ENCODE measurements around the gene EPHB2.
"Not testable (repeated sequence)": the region's sequence is repeated elsewhere in the genome, so short reads cannot be mapped to it uniquely, and the experiment has no call there.

The EPHB2 gene

GRCh38 chr1:22925111-22925510, 214.5 kb downstream of the EPHB2 start:
- ATAC-seq (replicated peaks) (no peak), DNase-seq (no peak)
- H3K27me3 Mint-ChIP-seq, result peaks cover 26 to 40% of the 10 kb centered on the region in 2 donors
- no peak overlapping the region for H3K27ac Mint-ChIP-seq
- no peaks in the 10 kb centered on the region for H3K36me3 Mint-ChIP-seq
- H3K4me3 Mint-ChIP-seq, result no peak overlapping the region
- no peaks in the 10 kb centered on the region for H3K4me1 Mint-ChIP-seq
- H3K9me3 Mint-ChIP-seq, result no peaks in the 10 kb centered on the region

GRCh38 chr1:22930240-22930912, 219.7 kb downstream of the EPHB2 start:
- Mint-ChIP-seq H3K36me3 (no peaks in the 10 kb centered on the region), H3K4me1 (no peaks in the 10 kb centered on the region), H3K4me3 (no peak overlapping the region), H3K27me3 (peaks cover 19 to 35% of the 10 kb centered on the region in 2 donors), H3K27ac (no peak overlapping the region), H3K9me3 (peaks cover 0 to 2% of the 10 kb centered on the region in 2 donors)
- ATAC-seq (replicated peaks), result peak; percentile 41 to 44
- no peak for DNase-seq

- ATAC-seq (replicated peaks), result no peak
- no peaks in the 10 kb centered on the region for H3K36me3 Mint-ChIP-seq
- no peak for DNase-seq
- H3K4me1 Mint-ChIP-seq, result no peaks in the 10 kb centered on the region
- peaks cover 0 to 4% of the 10 kb centered on the region in 2 donors for H3K9me3 Mint-ChIP-seq
- H3K27me3 Mint-ChIP-seq, result peaks cover 9 to 21% of the 10 kb centered on the region in 2 donors
- H3K4me3 Mint-ChIP-seq, result no peak overlapping the region
- no peak overlapping the region for H3K27ac Mint-ChIP-seq
These were observed 222.3 kb downstream of the EPHB2 start for GRCh38 chr1:22932803-22933470.

- DNase-seq (no peak), ATAC-seq (replicated peaks) (no peak)
- no peak overlapping the region for H3K27ac Mint-ChIP-seq
- no peaks in the 10 kb centered on the region for H3K4me1 Mint-ChIP-seq
- peaks cover 0 to 8% of the 10 kb centered on the region in 2 donors for H3K27me3 Mint-ChIP-seq
- H3K9me3 Mint-ChIP-seq, result peaks cover 3 to 9% of the 10 kb centered on the region in 2 donors
- peaks cover 0 to 3% of the 10 kb centered on the region in 2 donors for H3K36me3 Mint-ChIP-seq
- no peak overlapping the region for H3K4me3 Mint-ChIP-seq
These were observed 224.8 kb downstream of the EPHB2 start for GRCh38 chr1:22935433-22935832.

GRCh38 chr1:22936681-22937080, 226.0 kb downstream of the EPHB2 start:
- Mint-ChIP-seq H3K4me1 (no peaks in the 10 kb centered on the region), H3K9me3 (peaks cover 4 to 12% of the 10 kb centered on the region in 2 donors), H3K4me3 (no peak overlapping the region), H3K27ac (no peak overlapping the region), H3K27me3 (peaks cover 0 to 8% of the 10 kb centered on the region in 2 donors), H3K36me3 (peaks cover 0 to 4% of the 10 kb centered on the region in 2 donors)
- DNase-seq (no peak), ATAC-seq (replicated peaks) (no peak)

- DNase-seq, result no peak
- H3K27ac Mint-ChIP-seq, result no peak overlapping the region
- H3K27me3 Mint-ChIP-seq, result peaks cover 10 to 23% of the 10 kb centered on the region in 2 donors
- ATAC-seq (replicated peaks), result no peak
- H3K4me3 Mint-ChIP-seq, result no peak overlapping the region
- no peaks in the 10 kb centered on the region for H3K4me1 Mint-ChIP-seq
- H3K36me3 Mint-ChIP-seq, result peaks cover 0 to 4% of the 10 kb centered on the region in 2 donors
- H3K9me3 Mint-ChIP-seq, result peaks cover 4 to 8% of the 10 kb centered on the region in 2 donors
These were observed 230.6 kb downstream of the EPHB2 start for GRCh38 chr1:22941257-22941656.

- Mint-ChIP-seq H3K9me3 (peaks cover 4 to 8% of the 10 kb centered on the region in 2 donors), H3K27ac (no peak overlapping the region), H3K27me3 (peaks cover 12 to 35% of the 10 kb centered on the region in 2 donors), H3K4me3 (no peak overlapping the region), H3K36me3 (peaks cover 0 to 4% of the 10 kb centered on the region in 2 donors), H3K4me1 (no peaks in the 10 kb centered on the region)
- DNase-seq, result no peak
- no peak for ATAC-seq (replicated peaks)
These were observed 233.9 kb downstream of the EPHB2 start for GRCh38 chr1:22944346-22945055.

GRCh38 chr1:22945171-22945570, 234.5 kb downstream of the EPHB2 start:
- ATAC-seq (replicated peaks); H3K4me3 Mint-ChIP-seq; H3K9me3 Mint-ChIP-seq; DNase-seq; H3K4me1 Mint-ChIP-seq; H3K27ac Mint-ChIP-seq; H3K36me3 Mint-ChIP-seq: not testable (repeated sequence)
- peaks cover 15 to 35% of the 10 kb centered on the region in 2 donors for H3K27me3 Mint-ChIP-seq

- peaks cover 0 to 4% of the 10 kb centered on the region in 2 donors for H3K4me1 Mint-ChIP-seq
- no peak overlapping the region for H3K4me3 Mint-ChIP-seq
- DNase-seq, result no peak
- H3K36me3 Mint-ChIP-seq, result no peaks in the 10 kb centered on the region
- H3K27ac Mint-ChIP-seq, result no peak overlapping the region
- ATAC-seq (replicated peaks), result no peak
- no peaks in the 10 kb centered on the region for H3K9me3 Mint-ChIP-seq
- H3K27me3 Mint-ChIP-seq, result peaks cover 22 to 47% of the 10 kb centered on the region in 2 donors
These were observed 239.2 kb downstream of the EPHB2 start for GRCh38 chr1:22949822-22950331.

- H3K27ac Mint-ChIP-seq, result no peak overlapping the region
- ATAC-seq (replicated peaks), result no peak
These were observed 241.2 kb downstream of the EPHB2 start for GRCh38 chr1:22951796-22952195.

GRCh38 chr1:22952694-22953056, 242.0 kb downstream of the EPHB2 start:
- DNase-seq (no peak), ATAC-seq (replicated peaks) (no peak)
- Mint-ChIP-seq H3K4me3 (no peak overlapping the region), H3K4me1 (peaks cover 0 to 4% of the 10 kb centered on the region in 2 donors), H3K27me3 (peaks cover 22 to 55% of the 10 kb centered on the region in 2 donors), H3K36me3 (no peaks in the 10 kb centered on the region), H3K9me3 (no peaks in the 10 kb centered on the region), H3K27ac (no peak overlapping the region)

More at GRCh38 chr1:22951796-22952195, 241.2 kb downstream of the EPHB2 start:
- Mint-ChIP-seq H3K27me3 (peaks cover 22 to 60% of the 10 kb centered on the region in 2 donors), H3K4me3 (no peak overlapping the region), H3K9me3 (no peaks in the 10 kb centered on the region), H3K36me3 (no peaks in the 10 kb centered on the region), H3K4me1 (peaks cover 0 to 4% of the 10 kb centered on the region in 2 donors)
- no peak for DNase-seq

- Mint-ChIP-seq H3K9me3 (no peaks in the 10 kb centered on the region), H3K27me3 (peaks cover 22 to 56% of the 10 kb centered on the region in 2 donors), H3K27ac (no peak overlapping the region), H3K36me3 (no peaks in the 10 kb centered on the region), H3K4me1 (peaks cover 0 to 4% of the 10 kb centered on the region in 2 donors), H3K4me3 (no peak overlapping the region)
- no peak for ATAC-seq (replicated peaks)
- DNase-seq, result no peak
These were observed 242.6 kb downstream of the EPHB2 start for GRCh38 chr1:22953057-22953739.

- Mint-ChIP-seq H3K4me1 (peaks cover 0 to 4% of the 10 kb centered on the region in 2 donors), H3K9me3 (no peaks in the 10 kb centered on the region), H3K36me3 (no peaks in the 10 kb centered on the region), H3K4me3 (no peak overlapping the region), H3K27me3 (peaks cover 22 to 58% of the 10 kb centered on the region in 2 donors), H3K27ac (no peak overlapping the region)
- no peak for ATAC-seq (replicated peaks)
- DNase-seq, result no peak
These were observed 243.1 kb downstream of the EPHB2 start for GRCh38 chr1:22953740-22954141.

GRCh38 chr1:22955146-22955545, 244.5 kb downstream of the EPHB2 start:
- no peak for DNase-seq
- H3K36me3 Mint-ChIP-seq, result no peaks in the 10 kb centered on the region
- peaks cover 19 to 56% of the 10 kb centered on the region in 2 donors for H3K27me3 Mint-ChIP-seq
- H3K9me3 Mint-ChIP-seq, result no peaks in the 10 kb centered on the region
- H3K4me3 Mint-ChIP-seq, result no peak overlapping the region
- H3K4me1 Mint-ChIP-seq, result peaks cover 0 to 4% of the 10 kb centered on the region in 2 donors
- no peak overlapping the region for H3K27ac Mint-ChIP-seq
- ATAC-seq (replicated peaks), result no peak
